HPDE6-E6E7 (cell line): Measurements from ENCODE around the gene KCNJ4.
"Not testable (repeated sequence)": the region's sequence is repeated elsewhere in the genome, so short reads cannot be mapped to it uniquely, and the experiment has no call there.

Experiments
- DNase-seq: peaks from one replicate; pipeline ENCODE4 v3.0.0; 2011; ENCODE audit warnings: missing footprints; ENCODE audit errors: extremely low spot score

Gene KCNJ4

DNA sequence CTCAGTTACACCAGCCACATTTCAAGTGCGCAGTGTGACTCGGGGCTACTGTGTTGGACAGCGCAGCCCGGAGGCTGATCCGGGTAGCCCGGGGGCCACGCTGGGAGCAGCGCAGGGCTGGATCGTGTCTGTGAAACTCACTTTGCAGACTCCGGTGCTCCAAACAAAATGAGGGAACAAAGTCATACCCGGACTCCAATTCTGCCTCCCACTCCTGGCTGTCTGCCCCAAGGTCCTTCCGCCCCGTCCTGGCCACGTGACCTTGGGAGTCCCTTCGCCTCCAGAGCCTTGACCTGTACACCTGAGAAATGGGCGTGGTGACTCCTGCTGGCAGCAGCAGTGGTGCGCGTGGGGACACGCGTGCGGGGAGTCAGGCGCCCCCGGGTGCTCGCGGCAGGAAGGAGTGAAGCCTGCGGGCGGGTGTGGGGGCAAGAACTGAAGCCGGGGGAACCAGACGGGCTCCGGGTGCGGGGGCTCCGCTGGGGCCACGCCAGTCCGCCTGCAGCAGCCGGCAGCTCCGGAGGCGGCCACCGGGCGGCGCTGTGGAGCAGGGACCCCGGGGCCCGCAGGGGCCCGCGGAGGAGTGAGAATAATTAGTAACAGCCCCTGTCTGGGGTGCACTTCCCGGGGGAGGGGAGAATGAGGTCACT lies 42.4 kb downstream of the KCNJ4 start:
- no peak for DNase-seq

DNA sequence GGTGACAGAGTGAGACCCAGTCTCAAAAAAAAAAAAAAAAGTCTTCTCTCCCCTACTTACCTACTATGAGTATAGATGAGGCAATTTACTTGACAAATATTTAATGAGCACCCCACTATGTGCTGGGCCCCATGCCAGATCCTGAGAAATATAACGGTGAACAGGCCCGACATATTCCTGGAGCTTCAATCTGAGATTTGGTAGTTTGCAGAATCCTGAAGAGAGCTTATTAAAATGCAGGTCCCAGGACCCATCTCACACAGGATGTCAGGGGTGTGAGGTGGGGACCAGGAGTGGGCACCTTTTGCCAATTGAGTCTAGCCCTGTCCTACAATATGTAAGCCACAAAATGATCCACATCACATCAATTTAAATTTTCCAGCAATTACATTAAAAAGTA lies 44.0 kb downstream of the KCNJ4 start:
- DNase-seq = no peak

DNA sequence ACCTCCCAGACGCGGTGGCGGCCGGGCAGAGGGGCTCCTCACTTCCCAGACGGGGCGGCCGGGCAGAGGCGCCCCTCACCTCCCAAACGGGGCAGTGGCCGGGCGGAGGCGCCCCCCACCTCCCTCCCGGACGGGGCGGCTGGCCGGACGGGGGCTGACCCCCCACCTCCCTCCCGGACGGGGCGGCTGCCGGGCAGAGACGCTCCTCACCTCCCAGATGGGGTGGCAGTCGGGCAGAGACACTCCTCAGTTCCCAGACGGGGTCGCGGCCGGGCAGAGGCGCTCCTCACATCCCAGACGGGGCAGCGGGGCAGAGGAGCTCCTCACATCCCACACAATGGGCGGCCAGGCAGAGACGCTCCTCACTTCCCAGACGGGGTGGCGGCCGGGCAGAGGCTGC lies 45.1 kb downstream of the KCNJ4 start:
- not testable (repeated sequence) for DNase-seq

DNA sequence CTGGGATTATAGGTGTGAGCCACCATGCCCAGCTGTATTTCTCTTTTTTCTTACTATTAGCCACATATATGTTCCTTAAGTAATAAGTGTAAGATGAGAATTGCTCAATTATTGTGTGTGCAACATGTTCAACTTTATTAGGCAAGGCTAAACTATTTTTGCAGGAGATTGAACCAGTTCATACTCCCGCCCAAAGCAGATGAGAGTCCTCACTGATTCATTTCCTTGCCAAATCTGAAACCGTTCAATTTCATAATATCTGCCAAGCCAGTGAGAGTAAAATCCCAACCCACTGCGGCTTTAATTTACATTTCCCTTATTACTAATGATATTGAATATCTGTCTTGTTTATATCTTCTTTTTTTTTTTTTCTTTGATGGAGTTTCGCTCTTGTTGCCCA lies 48.4 kb downstream of the KCNJ4 start:
- DNase-seq = no peak

DNA sequence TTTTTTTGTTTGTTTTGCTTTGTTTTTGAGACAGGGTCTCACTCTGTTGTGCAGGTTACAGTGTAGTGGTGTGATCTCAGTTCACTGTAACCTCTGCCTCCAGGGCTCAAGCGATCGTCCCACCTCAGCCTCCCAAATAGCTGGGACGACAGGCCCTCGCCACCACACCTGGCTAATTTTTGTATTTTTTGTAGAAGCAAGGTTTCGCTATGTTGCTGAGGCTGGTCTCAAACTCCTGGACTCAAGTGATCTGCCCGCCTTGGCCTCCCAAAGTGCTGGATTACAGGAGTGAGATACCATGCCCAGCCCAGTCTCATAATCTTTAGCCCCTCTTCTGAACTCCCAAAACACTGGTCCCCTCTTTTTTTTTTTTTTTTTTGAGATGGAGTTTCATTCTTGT lies 50.6 kb downstream of the KCNJ4 start:
- DNase-seq = no peak

DNA sequence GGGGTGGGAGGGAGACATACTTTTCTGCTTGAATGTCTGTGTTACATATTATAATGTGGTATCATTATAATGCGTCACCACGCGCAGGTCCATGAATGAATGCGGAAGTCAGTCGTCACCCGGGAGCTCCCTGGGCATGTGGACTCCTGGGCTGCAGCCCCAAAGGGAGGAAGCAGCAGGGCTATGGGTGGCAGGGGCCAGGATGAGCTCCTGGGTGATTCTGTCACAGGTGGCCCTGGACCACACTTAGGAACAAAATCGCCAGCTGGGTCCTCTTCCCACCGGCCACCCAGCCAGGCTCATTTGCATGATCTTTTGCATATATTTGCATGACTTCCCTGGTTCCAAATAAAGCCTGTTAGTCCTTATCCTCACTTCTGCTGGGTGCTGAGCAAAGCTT lies 51.2 kb downstream of the KCNJ4 start:
- no peak for DNase-seq

DNA sequence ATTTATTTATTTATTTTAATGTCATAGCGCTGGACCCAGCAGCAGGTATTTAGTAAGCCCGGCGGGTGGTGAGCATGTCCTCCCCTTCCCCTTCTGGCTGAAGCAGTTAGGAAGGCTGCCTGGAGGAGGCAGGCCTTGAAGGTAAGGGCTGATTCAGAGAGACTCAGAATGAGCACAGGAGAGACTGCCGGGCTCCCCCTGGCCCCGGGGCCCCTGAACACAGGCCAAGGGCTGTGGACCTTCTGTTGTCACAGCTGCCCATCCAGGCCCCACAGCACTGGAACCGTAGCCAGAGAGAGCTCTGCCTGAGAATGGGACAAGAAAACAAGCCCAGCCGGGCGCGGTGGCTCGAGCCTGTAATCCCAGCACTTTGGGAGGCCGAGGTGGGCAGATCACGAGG lies 52.8 kb downstream of the KCNJ4 start:
- no peak for DNase-seq

DNA sequence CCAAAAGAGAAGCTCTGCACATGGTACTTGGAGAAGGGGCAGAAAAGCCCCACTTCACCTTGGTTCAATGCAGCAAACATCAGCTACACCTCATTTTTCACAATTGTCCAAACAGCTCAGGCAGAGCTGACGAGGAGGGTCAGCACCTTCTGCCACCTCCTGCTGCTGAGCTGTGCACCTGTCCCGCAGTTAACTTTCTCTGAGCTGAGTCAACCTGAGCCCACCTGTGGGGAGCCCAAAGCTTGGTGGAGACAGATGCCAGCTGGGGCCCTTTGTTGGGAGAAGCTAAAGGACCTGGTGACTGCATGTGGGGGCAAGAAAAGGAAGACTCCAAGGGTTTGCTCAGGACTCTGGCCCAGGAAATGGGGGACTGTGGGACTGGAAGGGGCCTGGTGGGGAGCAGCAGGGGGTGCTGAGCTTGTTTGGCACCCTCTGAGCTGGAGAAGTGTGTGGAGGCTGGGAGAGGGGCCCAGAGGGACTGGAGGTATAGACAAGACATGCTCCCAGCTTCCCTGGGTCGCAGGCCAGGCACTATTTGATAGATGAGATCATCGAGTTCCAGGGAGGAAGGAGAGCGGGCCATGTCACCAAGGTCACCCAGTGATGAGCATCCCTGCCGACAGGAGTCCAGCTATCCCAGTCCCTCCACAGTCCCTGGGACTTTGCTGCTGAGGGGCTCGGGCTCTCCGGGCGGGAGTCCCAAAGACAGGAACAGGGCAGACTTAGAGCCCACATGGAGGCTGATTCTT lies 53.5 kb downstream of the KCNJ4 start:
- DNase-seq = no peak

DNA sequence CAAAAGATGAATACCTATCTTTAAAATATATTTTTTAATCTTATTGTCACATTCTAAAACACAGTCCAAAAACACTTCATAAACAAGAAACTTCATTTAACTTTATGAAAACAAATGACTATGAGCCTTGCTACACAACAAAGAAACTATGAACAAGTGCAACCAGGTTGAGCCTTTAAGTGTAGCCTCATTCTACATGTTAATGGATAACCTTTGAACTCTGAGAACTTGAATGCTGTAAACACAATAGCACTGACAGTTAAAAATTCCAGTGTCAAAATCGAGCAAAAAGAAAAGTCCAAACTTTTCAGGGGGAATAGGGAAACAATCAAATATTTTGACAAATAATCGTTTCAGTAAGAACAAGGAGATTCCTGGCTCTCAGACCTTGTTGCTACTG lies 54.7 kb downstream of the KCNJ4 start:
- DNase-seq = not testable (repeated sequence)

DNA sequence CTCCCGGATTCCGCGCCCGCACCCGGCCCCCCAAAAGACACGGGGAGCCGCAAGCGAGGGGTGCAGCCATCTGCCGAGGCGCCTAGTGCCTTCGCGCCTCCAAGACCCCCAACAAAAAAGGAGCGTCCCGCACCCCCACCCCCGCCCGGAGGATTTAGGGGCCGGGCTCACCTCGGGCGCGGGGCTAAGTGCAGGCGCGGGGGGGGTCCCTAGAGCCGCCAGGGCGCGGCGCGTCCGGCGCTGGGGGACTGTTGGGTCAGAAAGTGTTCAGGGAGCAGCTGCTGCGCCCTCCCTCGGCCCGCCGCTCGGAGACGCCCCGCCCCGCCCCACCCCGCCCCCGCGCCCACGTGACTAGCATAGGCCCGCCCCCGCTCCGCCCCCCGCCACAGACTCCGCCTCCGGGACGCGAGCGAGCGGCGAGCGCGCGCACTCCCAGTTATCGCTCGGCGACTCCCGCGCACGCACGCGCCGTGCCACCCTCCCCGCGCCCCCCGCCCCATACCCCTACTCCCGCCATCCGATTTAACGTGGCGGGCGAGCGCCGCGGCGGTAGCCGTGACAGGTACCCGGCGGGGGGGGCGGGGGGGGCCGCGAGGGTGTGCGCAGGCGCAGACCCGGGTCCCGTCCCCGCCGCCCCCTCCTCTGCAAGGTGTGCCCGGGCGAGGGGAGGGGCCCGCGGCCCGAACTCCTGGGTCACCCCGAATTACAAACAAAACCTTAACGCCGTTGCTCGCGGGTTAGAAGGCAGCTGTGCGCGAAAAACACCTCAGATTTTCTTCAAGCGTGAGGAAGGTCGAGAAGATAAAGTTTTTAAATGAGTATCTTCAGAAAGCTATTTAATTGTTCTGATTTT lies 56.2 kb downstream of the KCNJ4 start:
- DNase-seq = no peak

DNA sequence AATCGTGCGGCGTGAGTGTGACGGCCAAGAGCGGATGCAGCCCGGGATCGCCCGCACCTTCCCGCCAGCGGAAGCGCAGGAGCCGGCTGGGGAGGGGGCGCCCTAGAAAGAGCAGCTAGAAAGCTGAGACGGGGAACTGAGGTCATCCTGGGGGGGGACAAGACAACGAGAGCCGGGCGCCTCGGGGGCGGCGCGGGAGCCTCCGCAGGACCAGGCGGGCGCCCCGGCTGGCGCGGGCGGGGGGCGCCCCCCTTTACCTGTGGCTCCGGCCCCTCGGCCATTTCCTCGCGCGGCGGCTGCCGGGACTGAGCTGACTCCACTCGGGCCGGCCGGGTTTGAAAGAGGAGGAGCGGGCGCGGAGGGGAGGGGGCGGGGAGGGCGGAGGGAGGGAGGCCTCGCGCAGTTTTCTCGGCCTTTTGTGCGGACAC lies 56.8 kb downstream of the KCNJ4 start:
- DNase-seq = peak; percentile 48

DNA sequence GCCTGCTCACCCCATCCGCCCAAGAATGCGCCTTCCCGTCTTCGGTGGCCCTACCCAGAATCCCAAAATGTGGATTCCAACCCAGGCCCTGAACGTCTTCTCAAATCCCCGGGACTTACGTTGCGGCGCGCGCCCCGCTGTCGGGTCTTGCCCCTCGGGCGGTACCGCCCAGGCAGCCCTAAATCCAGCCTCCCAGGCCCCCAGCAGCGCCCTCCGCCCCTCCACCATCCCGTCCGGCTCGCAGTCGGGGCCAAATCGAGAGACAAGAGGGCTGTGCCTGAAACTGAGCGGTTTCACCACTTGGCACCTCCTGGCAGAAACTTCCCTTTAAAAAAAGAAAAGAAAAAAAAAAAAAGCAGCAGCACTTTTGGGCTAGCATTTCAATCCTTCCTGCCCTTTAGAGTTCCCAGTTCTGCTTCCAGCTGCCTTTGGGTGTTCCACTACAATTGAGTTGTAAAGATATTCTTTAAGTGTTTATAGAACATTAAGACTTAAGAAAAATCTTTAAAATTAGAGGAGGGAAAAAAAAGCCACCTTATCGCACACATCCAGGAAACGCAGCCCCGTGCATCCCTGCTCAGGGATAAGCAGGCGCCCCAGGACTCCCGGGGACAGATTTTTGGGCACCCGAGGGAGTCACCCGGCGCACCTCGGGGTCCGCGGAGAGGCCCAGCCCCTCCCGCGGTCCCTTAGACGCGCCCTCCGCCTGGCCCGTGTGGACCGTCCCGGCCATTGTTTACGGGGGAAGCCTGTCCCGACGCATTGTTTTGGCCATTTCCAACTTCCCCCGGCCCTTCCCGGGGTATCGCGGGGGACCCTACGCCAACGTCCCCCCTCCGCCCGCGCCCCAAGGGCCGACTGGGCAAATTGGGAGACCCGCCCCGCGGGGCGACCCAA lies 57.6 kb downstream of the KCNJ4 start:
- no peak for DNase-seq

DNA sequence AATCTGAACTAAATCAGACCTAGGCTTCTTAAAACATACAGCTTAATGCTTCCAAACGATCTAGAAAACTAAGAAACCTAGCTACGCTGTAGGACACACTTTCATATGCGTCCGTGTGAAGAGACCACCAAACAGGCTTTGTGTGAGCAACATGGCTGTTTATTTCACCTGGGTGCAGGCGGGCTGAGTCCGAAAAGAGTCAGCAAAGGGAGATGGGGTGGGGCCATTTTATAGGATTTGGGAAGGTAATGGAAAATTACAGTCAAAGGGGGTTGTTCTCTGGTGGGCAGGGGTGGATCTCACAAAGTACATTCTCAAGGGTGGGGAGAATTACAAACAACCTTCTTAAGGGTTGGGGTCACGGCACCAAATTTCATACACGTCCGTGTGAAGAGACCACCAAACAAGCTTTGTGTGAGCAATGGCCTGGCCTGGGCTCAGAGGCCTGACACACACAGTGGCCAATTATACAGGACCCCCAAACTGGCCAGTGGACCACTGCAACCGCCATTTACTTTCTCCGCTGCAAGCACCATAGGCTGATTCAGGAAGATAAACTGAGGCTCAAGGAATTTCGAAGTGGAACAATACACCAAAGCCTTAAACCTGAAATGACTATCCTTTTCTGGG lies 58.4 kb downstream of the KCNJ4 start:
- DNase-seq = not testable (repeated sequence)

DNA sequence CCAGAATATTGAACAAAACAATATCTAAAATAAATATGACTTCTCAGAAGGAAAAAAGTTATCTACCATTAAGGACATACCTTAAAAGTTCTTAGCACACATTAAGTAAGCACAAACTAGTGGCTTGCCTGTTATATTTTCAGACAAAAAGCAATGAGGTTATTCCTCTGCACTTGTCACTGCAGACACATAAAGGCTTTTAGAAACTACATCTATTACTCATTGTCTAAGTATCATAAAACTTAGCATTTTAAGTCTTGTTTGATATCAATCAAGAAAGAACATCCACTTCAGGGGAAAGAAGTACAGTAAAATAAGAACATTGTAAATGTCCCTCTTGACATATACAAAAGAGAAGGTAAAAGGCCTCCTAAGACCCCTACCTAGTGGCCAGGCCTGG lies 59.1 kb downstream of the KCNJ4 start:
- DNase-seq = not testable (repeated sequence)

DNA sequence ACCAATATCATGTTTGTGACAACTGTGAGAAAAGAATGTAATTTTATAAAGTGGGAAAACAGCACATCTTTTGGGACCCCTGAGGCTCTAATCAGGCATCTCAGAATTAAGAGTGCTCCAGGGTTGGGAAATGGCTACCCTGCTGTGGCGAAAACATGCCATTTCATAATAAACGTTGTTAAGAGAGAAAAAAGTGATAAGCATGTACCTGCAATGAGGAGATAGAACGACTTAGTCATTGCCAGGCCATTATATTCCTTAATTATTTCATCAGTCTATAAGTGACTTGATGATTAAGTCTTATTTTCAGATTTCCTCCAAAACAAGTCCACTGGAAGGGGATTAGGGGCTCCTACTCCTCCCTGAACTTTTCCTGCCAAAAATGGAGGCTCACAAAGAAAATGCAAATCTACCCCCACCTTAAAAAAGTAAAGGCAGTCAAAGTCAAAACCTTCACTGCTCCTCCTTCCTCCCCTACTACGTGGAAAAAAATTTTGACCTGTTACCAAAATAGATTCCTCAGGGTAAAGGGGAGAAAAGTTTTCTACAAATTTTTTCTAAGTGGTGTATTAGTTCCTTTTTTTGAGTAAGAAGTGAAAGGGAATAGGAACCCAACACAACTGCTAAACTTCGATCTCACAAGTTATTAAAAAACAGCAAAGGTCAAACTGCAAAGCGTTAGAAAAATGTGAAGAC lies 59.9 kb downstream of the KCNJ4 start:
- not testable (repeated sequence) for DNase-seq

DNA sequence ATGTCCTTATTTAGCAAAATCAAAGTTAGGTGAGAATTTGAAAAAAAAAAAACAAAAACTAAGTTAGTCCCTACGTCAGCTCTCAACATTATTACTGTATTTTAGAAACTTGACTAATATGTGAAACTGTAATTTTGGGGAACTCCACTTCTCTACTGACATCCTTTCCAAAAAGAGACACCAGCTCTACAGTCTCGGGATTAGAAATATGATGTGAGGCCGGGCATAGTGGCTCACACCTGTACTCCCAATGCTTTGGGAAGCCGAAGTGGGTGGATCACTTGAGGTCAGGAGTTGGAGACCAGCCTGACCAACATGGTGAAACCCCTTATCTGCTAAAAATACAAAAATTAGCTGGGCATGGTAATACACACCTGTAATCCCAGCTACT lies 65.6 kb downstream of the KCNJ4 start:
- not testable (repeated sequence) for DNase-seq

DNA sequence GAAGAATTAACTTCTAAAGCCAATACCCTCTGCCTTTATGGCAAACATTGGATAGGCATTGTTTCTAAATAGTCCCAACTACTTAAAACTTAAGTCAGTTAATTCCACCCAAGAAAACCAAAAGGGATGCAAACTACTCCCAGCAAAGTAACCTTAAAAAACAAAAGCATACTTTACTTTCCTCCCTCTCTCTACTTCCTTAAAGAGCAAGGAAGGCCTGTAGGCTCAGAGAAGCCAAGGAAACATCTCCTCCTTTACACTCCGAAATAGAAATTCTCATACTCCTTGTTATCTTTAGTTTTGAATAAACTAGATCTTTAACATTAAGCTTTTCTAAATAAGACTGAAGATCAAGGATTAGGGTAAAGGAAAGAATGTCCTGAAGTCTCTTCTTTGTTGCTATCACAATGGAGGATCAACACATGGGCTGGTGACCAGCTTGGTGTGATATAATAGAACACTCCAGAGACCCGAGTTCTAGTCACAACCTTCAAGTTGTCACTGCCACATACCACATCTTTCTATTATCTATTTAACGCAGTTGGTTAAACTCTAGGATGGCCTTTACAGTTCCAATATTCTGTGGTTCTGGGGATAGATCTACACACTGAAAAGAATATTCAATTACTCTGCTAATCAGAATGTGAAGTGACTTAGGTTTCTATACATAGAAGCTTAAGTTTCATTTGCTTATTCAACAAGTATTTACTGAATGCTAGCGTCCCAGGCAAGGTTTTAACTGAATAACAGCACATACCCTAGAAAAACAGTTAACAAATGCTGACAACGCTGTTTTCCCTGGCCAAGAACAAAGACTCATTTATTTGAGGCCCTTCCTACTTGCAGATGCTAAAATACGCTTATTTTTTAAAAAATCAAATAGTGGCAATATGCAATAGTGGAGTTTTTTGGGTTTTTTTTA lies 66.2 kb downstream of the KCNJ4 start:
- DNase-seq = not testable (repeated sequence)

DNA sequence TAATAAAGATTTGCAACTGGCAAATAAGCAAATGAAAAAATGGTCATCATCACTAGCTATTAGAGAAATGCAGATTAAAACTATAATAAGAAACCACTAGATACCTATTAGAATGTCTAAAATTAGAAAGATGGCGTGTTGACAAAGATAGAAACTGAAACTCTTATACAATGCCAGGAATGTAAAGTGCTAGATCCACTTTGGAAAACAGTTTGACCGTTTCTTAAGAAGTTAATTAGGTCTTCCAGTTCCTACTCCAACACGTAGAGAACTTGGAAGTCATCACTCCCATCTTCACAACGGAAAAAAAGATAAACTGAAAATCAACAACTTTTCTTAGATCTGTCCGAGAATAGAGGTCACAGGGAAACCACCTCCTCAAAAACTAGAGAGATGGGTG lies 68.1 kb downstream of the KCNJ4 start:
- DNase-seq = not testable (repeated sequence)

DNA sequence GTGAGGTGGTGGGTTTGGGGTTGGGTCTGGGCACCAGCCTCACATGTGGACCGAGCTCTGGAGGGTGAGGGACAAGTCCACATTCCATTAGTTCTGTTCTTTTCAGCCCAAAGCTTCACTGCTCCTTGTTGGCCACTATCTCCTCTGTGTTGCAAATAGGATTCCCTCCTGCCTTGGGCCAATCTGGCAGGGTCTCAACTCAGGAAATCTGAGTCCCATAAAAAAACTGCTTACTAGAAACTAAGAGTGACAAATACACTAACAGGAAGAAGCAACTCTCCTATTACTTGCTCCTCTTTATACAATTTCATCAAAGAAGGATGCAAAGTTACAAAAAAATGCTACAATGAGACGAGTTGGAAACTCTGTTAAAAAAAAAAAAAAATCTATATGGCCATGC lies 71.6 kb downstream of the KCNJ4 start:
- no peak for DNase-seq
